ENCODE data around the gene MAP1LC3A. TPM values are rescaled to one million over a fixed set of nuclear protein-coding genes. Genes with fewer than 3 reads are reported as not detected.
"Not testable (repeated sequence)": the region's sequence is repeated elsewhere in the genome, so short reads cannot be mapped to it uniquely, and the experiment has no call there.

Gene MAP1LC3A
- total RNA-seq, 1 experiment from 2014 or later = not detected

GRCh38 chr20:34517114-34517505 is 41.4 kb upstream of the MAP1LC3A start:
- intact Hi-C loops (cut with micrococcal nuclease; ENCODE audit: unreplicated experiment) = no loop called here
- peak overlapping the region; percentile 69 for H3K27ac ChIP-seq
- H3K4me1 ChIP-seq (replicated peaks; ENCODE audit: insufficient read depth) = peaks cover 9% of the 10 kb centered on the region
- no peaks in the 10 kb centered on the region for H3K27me3 ChIP-seq (ENCODE audit: insufficient read depth, low read depth)
- ChIA-PET CTCF (no interaction called here), POLR2A (ENCODE audit: unreplicated experiment) (no interaction called here)
- H3K9me3 ChIP-seq (ENCODE audit: insufficient read depth, low read depth) = no peaks in the 10 kb centered on the region
- H3K9me2 ChIP-seq (ENCODE audit: insufficient read depth) = no peaks in the 10 kb centered on the region
- no TSS peak for BruUV-seq (replicated peaks)
- H4K20me1 ChIP-seq (ENCODE audit: insufficient read depth) = no peaks in the 10 kb centered on the region
- peaks cover 44% of the 10 kb centered on the region for H3K79me2 ChIP-seq (ENCODE audit: low read depth)
- H3K36me3 ChIP-seq (ENCODE audit: low read depth) = peaks cover 4% of the 10 kb centered on the region; the same call in 1 of the 2 replicates
- peak overlapping the region; percentile 95 for H3K4me3 ChIP-seq
- H3K4me2 ChIP-seq = peak overlapping the region; percentile 77
- TF ChIP-seq EZH2 (IDR thresholded peaks at IDR 0.05; ENCODE audit: low read depth) = no peak
- no peak for TF ChIP-seq CTCF (conservative IDR thresholded peaks at IDR 0.05)
- DNase-seq = no peak
- H3F3A ChIP-seq (ENCODE audit: insufficient read depth, low read depth) = peaks cover 41% of the 10 kb centered on the region
- H2AFZ ChIP-seq = peak overlapping the region; percentile 73; the same call in 1 of the 2 replicates

- BruUV-seq (replicated peaks); DNase-seq; H3K27me3 ChIP-seq (ENCODE audit: insufficient read depth, low read depth); H3K4me3 ChIP-seq; H4K20me1 ChIP-seq (ENCODE audit: insufficient read depth); CTCF ChIA-PET; POLR2A ChIA-PET (ENCODE audit: unreplicated experiment); H3K27ac ChIP-seq; H3K36me3 ChIP-seq (ENCODE audit: low read depth); H3K9me3 ChIP-seq (ENCODE audit: insufficient read depth, low read depth); H3K4me2 ChIP-seq; intact Hi-C loops (cut with micrococcal nuclease; ENCODE audit: unreplicated experiment); H2AFZ ChIP-seq; H3K9me2 ChIP-seq (ENCODE audit: insufficient read depth): not testable (repeated sequence)
- Histone ChIP-seq H3K4me1 (replicated peaks; ENCODE audit: insufficient read depth) (peaks cover 11% of the 10 kb centered on the region), H3K79me2 (ENCODE audit: low read depth) (peaks cover 58% of the 10 kb centered on the region), H3F3A (ENCODE audit: insufficient read depth, low read depth) (peaks cover 28% of the 10 kb centered on the region)
Observed at GRCh38 chr20:34518863-34519262, 39.7 kb upstream of the MAP1LC3A start.

- CTCF ChIA-PET; BruUV-seq (replicated peaks); intact Hi-C loops (cut with micrococcal nuclease; ENCODE audit: unreplicated experiment); H3K36me3 ChIP-seq (ENCODE audit: low read depth); H3K27ac ChIP-seq; POLR2A ChIA-PET (ENCODE audit: unreplicated experiment); H3K4me3 ChIP-seq; H3K27me3 ChIP-seq (ENCODE audit: insufficient read depth, low read depth); DNase-seq; H3K9me3 ChIP-seq (ENCODE audit: insufficient read depth, low read depth); H2AFZ ChIP-seq; H4K20me1 ChIP-seq (ENCODE audit: insufficient read depth); H3K4me2 ChIP-seq; H3K9me2 ChIP-seq (ENCODE audit: insufficient read depth): not testable (repeated sequence)
- Histone ChIP-seq H3K79me2 (ENCODE audit: low read depth) (peaks cover 65% of the 10 kb centered on the region), H3F3A (ENCODE audit: insufficient read depth, low read depth) (peaks cover 28% of the 10 kb centered on the region), H3K4me1 (replicated peaks; ENCODE audit: insufficient read depth) (peaks cover 21% of the 10 kb centered on the region)
Observed at GRCh38 chr20:34519841-34520240, 38.7 kb upstream of the MAP1LC3A start.

- Histone ChIP-seq H3K4me2 (no peak overlapping the region), H3K36me3 (ENCODE audit: low read depth) (peaks cover 12% of the 10 kb centered on the region), H3K27me3 (ENCODE audit: insufficient read depth, low read depth) (no peaks in the 10 kb centered on the region), H3K9me2 (ENCODE audit: insufficient read depth) (no peaks in the 10 kb centered on the region), H3F3A (ENCODE audit: insufficient read depth, low read depth) (peaks cover 38% of the 10 kb centered on the region), H4K20me1 (ENCODE audit: insufficient read depth) (no peaks in the 10 kb centered on the region), H3K9me3 (ENCODE audit: insufficient read depth, low read depth) (no peaks in the 10 kb centered on the region), H3K79me2 (ENCODE audit: low read depth) (peaks cover 58% of the 10 kb centered on the region), H3K27ac (no peak overlapping the region), H3K4me1 (replicated peaks; ENCODE audit: insufficient read depth) (peaks cover 37% of the 10 kb centered on the region), H3K4me3 (no peak overlapping the region), H2AFZ (no peak overlapping the region)
- peak; percentile 44 to 55 for DNase-seq
- intact Hi-C loops (cut with micrococcal nuclease; ENCODE audit: unreplicated experiment) = loop anchor here (2.0 kb wide), 1 partner anchor 332 kb away; no protein-coding TSS in a partner anchor
- TF ChIP-seq CTCF (conservative IDR thresholded peaks at IDR 0.05) (peak; percentile 57), EZH2 (IDR thresholded peaks at IDR 0.05; ENCODE audit: low read depth) (no peak)
- ChIA-PET CTCF (interaction anchor here (0.6 to 1.1 kb wide), 3 partner anchors 132 to 221 kb away, joined by 3 to 14 read pairs (median 7); no protein-coding TSS in a partner anchor), POLR2A (ENCODE audit: unreplicated experiment) (interaction anchor here (0.5 kb wide), 1 partner anchor 56 kb away, joined by 4 read pairs; no protein-coding TSS in a partner anchor)
- no TSS peak for BruUV-seq (replicated peaks)
Observed at GRCh38 chr20:34522969-34523871, 35.3 kb upstream of the MAP1LC3A start.

Measured in PC-9 (cell line).